Kidney capillary endothelial cell (primary cell): Measurements from ENCODE around the gene NOD1.

Experiments
- DNase-seq: peaks from one replicate; pipeline ENCODE4 v3.0.0-alpha.2; 2018; ENCODE audit warnings: low spot score

NOD1 gene

GRCh38 chr7:30470771-30471170, 7.8 kb downstream of the NOD1 start:
- DNase-seq, result no peak

GRCh38 chr7:30470163-30470770, 8.3 kb downstream of the NOD1 start:
- no peak for DNase-seq

GRCh38 chr7:30469303-30469702, 9.3 kb downstream of the NOD1 start:
- DNase-seq, result peak; percentile 89

- no peak for DNase-seq
These were observed 9.8 kb downstream of the NOD1 start for GRCh38 chr7:30468791-30469190.

GRCh38 chr7:30468041-30468440, 10.5 kb downstream of the NOD1 start:
- no peak for DNase-seq

- DNase-seq, result no peak
These were observed 11.3 kb downstream of the NOD1 start for GRCh38 chr7:30467271-30467670.

GRCh38 chr7:30466266-30466665, 12.3 kb downstream of the NOD1 start:
- DNase-seq, result no peak

GRCh38 chr7:30465811-30466180, 12.8 kb downstream of the NOD1 start:
- no peak for DNase-seq

GRCh38 chr7:30465046-30465810, 13.4 kb downstream of the NOD1 start:
- DNase-seq, result no peak

- DNase-seq, result no peak
These were observed 14.3 kb downstream of the NOD1 start for GRCh38 chr7:30464231-30464671.

- peak; percentile 26 for DNase-seq
These were observed 15.0 kb downstream of the NOD1 start for GRCh38 chr7:30463405-30464145.

GRCh38 chr7:30462179-30462578, 16.4 kb downstream of the NOD1 start:
- no peak for DNase-seq

GRCh38 chr7:30460246-30460633, 18.3 kb downstream of the NOD1 start:
- no peak for DNase-seq

GRCh38 chr7:30459591-30460245, 18.9 kb downstream of the NOD1 start:
- DNase-seq, result no peak

GRCh38 chr7:30458311-30458710, 20.3 kb downstream of the NOD1 start:
- DNase-seq, result no peak

- DNase-seq, result peak; percentile 52
These were observed 24.7 kb downstream of the NOD1 start for GRCh38 chr7:30453921-30454320.

- no peak for DNase-seq
These were observed 25.6 kb downstream of the NOD1 start for GRCh38 chr7:30453016-30453415.

- DNase-seq, result no peak
These were observed 26.2 kb downstream of the NOD1 start for GRCh38 chr7:30452280-30452930.

GRCh38 chr7:30451539-30452279, 26.9 kb downstream of the NOD1 start:
- DNase-seq, result peak; percentile 69

- no peak for DNase-seq
These were observed 27.5 kb downstream of the NOD1 start for GRCh38 chr7:30450983-30451497.
